Glomerular visceral epithelial cell (primary cell): ENCODE results near the gene FAM171A1.
"Not testable (repeated sequence)": the region's sequence is repeated elsewhere in the genome, so short reads cannot be mapped to it uniquely, and the experiment has no call there.

Experiments
- DNase-seq: peaks from one replicate; pipeline ENCODE4 v3.0.0-alpha.2; 2016; ENCODE audit errors: extremely low spot score

FAM171A1 gene

DNA sequence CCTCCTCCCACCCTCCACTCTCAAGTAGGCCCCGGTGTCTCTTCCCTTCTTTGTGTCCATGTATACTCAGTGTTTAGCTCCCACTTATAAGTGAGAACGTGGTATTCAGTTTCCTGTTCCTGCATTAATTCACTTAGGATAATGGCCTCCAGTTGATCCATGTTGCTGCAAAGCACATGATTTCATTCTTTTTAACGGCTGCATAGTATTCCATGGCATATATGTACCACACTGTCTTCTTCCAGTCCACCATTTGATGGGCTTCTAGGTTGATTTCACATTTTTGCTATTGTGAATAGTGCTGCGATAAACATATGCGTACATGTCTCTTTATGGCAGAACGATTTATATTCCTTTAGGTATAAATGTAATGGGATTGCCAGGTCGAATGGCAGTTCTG is 51.0 kb downstream of the FAM171A1 start:
- DNase-seq, result no peak

DNA sequence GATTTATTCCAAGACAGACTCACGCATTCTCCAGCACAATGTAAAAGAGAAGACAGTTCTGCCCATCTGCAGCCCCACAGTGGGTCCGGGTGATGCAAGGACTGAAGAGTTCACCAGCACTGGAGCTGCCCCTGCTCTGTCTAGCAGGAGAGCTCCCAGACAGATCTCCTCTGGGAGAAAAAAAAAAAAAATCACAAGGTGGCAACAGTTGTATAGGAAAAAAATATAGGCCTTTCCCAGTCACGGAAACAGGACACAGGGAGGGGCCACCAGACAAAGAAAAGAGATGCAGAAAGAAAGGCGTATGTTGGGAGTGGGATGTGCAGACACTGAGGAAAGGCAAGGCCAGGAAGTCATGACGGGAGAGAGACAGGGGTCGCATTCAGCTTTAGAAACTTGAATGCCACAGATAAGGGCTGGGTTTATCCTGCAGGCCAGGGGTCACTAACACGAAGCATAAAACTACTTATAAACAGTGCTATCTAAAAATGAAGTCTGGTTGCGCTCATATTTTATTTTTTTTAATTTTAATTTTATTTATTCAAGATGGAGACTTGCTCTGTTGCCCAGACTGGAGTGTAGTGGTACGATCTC is 54.1 kb downstream of the FAM171A1 start:
- DNase-seq, result no peak

DNA sequence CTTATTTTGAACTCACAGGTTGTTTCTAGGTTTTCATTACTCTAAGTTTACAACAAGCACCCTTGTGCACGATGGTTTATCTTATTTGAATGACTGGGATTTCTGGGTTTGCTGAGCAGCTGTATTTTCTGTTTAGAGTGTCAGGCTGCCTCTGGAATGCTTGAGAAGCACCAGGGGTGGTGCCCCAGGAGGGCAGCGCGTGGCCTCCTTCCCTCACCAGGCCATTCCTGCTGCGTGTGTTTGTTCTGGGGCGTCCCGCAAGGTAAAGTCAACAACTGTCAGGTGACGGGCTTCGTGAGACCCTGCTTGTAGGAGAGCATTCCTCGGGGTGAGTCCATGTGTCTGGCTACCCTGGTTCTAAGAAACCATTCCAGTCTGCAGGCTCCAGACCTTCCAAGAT is 54.9 kb downstream of the FAM171A1 start:
- DNase-seq, result no peak

DNA sequence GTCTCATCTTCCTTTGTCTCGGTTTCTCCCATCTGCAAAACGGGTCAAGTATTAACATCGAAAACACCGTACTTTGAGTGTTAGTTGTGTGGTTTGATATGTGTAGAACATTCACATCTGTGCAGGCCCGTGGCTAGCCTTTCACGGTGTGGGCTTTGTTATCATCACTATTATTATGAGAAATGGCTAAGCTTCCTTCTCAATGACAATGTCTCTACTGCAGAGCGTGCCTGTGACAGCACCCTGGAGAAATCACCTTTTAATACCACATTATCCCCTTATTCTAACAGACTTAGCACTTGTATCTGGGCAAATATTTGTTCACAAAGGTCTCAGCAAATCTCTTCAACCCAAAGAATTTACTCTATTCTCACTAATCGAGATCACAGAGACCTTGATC is 55.8 kb downstream of the FAM171A1 start:
- DNase-seq, result no peak

DNA sequence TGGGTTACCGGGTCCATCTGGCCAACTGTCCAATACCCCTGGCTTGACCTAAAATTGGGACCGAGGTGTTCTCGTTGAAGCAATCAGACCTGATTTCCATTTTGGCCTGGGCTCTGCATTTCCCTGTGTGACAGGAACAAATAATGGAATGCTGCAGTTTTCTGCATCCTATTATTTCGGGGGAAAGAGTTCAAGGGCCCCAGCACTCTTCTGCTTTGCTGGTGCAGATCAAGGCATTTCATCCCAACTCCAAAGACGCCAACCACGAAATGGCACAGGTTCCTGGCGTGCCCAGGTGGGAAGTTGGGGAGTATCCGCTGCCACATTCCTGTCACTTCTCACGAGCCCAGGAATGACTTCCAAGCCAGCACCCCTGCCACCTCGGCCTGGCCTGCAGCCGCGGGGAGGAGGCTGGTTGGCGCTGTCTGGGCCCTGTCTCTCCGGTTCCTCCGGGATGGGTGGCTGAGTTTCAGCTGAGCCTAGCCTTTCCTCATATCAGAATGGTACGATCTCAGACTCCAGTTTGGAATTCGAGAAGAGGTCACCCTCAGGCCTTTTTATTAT is 56.5 kb downstream of the FAM171A1 start:
- no peak for DNase-seq

DNA sequence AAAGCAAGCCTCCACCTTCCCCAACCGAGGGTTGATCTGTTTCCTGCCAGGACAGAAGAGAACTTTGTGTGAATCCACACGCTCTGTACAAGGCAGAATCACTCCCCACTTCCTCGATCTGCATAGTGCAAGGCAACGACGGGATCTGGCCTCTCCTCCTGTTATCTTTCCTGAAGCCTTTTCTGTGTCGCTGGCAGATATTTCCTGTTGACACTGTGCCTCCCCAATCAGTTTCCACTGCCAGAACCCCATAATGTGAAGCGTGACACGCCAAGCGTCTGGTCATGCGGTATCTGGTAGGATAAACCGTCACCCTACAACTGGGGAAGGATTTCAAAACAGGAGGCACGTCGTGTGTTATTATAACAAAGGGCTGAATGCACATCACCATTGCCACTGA is 57.2 kb downstream of the FAM171A1 start:
- no peak for DNase-seq

DNA sequence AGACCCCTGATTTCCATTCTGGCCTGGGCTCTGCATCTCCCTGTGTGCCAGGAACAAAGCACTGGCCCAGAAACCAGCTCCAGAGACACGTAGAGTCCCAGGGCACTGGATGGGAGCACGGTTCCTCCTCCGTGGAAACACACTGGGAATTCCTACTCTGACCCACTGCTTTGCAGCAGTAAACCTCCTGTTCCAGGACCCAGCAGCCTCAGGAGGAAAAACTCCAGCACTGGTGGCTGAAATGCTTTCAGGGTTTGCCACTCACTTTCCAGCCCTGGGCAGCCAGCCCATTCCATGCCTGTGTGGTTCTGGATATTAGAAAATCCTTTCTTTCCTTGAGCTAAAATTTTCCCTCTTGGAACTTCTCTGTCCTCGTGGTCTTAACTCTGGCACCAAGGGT is 58.0 kb downstream of the FAM171A1 start:
- no peak for DNase-seq

DNA sequence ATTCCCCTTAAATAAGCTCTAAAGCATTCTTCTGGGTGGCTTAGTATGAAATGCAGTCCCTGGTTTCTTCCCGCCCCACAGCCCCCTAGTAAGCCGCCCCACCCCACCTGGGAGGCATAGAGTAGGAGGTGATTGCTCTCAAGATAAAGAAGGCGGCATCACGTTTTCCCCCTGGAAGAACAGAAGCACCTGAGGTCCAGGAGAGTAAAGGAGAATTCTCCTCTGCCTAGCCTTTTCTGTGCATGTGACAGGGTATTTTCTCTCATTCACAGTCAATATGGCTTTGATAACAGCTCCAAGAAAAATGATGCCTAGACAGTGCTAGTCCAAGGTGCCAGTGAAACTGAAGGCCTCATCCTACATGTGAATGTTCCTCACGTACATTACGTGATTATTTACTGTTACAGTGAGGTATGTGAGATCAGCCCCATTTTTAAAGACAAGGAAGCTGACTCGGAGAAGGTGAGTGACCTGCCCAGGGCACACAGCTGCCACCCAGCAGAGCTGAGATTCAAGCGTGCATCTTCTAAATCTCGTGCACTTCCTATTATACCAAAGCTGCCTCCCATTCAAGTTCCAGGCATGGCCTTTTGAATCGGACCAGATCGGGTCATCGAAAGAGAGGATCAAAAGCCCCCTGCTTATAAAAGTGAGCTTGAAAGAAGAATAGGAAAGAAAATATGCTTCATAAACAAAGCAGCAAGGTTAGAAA is 59.4 kb downstream of the FAM171A1 start:
- DNase-seq, result no peak

DNA sequence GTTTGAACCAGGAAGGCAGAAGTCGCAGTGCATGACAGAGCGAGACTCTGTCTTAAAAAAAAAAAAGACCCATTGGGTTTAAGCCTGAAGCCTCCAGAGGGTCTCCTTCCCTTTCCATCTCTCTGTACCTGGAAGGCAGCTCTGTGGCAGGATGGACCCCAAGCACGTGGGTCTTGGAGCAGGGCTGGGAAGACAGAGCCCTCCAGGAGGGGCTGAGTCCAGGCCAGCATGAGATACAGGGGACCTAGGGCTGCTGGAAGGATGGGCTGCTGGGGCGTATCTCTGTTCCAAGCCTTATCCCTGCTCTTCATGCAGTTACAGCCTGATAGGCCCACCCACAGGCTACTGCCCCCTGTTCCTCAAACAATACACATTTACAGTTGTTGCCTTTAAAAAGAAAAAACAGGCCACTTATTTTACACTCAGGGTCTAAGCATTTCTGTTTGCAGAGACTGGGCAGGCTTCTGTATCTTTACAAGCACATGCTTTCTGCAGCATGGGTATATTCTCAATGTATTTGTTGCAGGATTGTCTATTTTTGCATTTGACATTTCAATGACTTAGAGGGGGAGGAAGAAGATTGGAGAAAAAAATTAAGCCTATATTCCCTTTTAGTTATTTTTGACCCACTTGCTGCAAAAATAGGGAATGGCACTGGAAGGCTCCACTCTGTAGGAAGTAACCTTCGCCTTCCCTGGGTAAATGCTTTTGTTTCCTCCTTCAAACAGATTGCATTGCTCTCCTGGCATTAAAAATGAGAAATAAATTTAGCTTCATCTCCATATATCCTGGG is 60.1 kb downstream of the FAM171A1 start:
- DNase-seq, result no peak

DNA sequence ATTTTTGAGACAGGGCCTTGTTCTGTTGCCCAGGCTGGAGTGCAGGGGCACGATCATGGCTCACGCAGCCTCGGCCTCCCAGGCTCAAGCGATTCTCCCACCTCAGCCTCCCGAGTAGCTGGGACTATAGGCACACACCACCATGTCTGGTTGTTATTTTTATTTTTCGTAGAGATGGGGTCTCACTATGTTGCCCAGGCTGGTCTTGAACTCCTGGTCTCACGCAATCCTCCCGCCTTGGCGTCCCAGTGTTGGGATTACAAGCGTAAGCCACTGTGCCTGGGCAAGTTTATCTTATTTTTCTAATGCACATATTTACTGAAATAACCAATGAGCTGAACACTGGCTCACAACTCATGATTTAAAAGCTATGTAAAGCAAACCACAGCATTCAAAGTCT is 61.9 kb downstream of the FAM171A1 start:
- DNase-seq, result no peak

DNA sequence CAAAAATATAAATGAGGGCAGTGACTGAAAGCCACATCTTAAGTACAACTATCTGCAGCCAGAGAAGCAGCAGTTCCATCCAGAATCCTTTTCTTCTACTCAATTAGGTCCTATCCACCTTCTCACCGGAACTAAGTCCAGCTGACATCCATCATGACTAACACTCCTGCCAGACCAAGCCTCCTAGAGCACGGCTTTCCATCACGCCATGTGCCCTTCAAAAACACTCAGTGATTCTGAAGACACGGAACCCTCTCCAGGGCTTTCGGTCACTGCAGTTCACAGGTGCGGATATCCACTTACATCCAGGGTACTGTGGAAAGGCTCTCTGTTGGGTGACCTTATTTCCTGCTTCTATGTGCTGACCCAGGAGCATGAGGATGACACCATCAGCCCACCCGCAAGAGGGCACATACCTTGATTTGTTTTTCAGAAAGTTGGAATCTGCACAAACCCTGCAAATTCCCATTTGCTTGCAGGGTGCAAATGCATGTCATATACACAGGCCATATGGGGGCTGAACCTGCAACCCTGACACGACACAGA is 64.3 kb downstream of the FAM171A1 start:
- DNase-seq, result no peak

DNA sequence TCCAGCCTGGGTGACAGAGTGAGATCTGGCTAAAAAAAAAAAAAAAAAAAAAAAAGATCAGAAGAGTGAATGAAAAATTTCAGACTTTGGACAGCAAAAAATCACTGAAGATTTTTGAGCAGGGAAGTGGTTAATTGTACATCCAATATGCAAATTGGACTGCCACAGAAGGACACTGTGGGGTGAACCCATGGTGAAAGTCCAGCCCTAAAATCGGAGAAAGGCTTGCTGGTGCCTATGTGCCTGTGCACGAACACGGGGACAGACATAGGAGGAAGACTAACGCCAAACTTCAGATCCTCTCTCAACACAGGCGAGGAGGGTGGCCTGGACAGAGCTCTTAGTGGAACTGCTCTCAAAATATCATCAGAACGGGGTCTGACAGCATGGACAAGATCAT is 65.5 kb downstream of the FAM171A1 start:
- DNase-seq, result no peak

DNA sequence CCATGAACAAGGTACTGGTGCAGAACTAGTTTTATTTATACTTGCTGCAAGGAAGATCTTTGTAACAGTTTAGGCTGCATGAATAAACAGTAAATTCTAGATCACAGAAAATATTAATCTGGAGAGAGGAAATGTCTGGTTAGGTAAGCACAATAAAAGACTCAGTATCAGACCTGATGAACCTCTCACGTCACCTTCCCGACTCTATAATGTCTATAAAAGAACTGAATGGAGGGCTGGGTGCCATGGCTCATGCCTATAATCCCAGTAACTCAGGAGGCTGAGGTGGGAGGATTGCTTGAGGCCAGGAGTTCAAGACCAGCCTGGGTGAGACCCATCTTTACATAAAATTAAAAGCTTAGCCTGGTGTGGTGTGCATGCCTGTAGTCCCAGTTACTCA is 65.9 kb downstream of the FAM171A1 start:
- no peak for DNase-seq

DNA sequence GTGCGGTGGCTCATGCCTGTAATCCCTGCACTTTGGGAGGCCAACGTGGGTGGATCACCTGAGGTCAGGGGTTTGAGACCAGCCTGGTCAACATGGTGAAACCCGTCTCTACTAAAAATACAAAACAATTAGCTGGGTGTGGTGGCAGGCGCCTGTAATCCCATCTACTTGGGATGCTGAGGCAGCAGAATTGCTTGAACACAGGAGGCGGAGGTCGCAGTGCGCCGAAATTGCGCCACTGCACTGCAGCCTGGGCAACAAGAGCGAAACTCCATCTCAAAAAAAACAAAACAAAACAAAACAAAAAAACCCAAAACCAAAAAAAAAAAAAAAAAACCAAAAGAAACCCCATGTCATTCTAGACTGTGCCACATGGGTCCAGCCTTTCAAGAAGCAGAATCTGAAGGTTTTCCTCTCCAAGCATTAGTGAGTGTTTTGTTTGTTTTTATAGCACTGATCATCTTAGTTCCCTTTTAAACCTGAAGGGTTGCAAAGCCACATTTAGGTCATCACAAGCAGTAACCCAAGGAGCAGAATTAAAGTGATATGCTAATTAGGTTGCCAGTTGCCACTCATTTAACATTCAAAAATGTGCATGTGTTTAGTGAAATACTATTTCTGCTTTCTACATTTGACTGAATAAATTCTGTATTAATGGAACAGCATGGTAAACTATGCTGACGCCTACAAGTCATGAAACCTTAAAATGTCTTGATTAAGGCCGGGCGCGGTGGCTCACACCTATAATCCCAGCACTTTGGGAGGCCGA is 68.7 kb downstream of the FAM171A1 start:
- not testable (repeated sequence) for DNase-seq

DNA sequence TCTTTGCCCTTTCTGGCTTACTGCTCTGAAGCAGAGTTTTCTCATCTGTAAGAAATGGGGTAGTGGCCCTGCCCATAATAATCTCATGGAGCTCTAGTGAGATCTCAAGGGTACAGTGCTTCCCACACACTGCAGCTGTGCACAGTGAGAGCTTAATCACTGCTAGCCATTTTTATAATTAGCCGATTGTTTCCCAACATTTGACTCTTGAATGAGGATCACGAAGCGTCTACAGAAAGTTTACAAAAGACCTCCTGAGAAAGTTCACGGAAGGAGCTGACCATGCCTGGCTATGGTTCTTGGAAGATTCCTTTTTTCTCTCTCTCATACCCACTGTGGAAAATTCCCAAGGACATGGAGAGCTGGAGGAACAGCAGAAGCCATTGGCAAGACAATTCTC is 70.4 kb downstream of the FAM171A1 start:
- no peak for DNase-seq

DNA sequence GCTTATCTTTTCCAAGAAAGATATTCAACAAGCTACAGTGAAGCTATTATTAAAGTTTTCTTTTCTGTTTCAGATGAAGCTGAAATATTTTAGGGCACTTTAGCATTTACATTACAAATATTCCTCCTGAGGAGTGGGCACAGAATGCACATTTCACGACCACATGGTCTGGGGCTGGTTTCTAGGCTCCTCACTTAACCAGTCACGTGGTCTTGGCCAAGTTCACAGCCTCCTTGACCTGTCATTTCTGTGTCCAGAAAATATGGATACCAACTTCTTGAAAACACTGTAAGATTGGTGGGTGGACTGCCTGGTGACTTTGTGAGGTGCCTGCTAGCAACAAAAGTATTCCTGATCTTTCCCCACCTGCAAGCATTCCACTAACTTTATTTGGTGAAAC is 70.9 kb downstream of the FAM171A1 start:
- no peak for DNase-seq

DNA sequence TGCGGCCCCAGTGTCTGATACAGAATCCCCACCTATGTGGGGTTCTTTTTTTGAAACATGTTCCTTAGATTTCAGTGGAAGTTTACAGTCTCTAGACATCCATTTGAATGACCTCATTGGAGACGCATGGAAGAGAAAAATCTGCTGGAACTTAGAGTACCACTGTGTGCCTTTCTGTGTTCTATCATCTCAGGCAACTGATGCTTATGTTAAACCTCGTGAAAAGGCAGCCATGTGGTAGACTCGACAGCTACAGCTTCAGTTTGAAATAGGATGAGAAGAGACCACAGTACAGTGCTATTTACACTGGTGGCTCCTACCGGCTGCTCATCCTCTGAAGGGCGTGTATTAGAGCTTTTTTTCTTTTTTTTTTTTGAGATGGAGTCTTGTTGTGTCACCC is 74.4 kb downstream of the FAM171A1 start:
- no peak for DNase-seq

DNA sequence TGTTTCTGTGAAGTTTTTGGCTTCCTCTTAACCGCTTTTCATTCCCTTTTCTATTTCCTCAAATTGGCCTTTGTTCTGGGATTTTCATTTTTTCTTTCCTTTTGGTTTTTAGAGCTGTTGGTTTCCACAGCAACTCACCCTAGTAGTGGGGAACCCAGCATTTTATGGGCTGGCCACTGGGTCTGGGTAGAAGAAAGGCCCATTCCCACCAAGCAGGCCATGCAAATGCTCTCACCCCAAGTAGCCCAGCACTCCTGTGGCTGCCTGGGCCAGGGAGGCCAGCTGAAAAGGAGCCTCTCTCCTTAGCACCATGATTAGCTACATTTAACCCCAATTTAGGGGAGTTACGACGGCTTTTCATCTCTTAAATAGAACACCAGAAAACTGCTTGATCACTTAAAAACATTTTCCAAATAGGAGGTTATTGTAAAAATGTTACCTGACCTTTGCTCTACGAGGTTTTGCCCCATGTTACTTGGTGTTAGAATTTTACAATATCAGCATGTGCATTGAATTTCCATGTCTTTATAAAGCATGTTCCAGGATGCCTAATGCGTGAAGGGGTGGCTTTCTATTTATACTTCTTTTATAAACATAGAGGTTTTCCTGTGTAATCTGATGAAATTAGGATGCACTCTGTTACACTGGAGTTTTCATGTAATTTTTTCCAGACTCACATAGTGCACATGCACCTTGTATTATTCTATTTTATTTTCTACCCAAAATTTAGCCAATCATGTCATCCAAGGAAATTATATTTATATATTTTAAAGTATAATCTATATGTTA is 75.4 kb downstream of the FAM171A1 start:
- DNase-seq, result no peak

DNA sequence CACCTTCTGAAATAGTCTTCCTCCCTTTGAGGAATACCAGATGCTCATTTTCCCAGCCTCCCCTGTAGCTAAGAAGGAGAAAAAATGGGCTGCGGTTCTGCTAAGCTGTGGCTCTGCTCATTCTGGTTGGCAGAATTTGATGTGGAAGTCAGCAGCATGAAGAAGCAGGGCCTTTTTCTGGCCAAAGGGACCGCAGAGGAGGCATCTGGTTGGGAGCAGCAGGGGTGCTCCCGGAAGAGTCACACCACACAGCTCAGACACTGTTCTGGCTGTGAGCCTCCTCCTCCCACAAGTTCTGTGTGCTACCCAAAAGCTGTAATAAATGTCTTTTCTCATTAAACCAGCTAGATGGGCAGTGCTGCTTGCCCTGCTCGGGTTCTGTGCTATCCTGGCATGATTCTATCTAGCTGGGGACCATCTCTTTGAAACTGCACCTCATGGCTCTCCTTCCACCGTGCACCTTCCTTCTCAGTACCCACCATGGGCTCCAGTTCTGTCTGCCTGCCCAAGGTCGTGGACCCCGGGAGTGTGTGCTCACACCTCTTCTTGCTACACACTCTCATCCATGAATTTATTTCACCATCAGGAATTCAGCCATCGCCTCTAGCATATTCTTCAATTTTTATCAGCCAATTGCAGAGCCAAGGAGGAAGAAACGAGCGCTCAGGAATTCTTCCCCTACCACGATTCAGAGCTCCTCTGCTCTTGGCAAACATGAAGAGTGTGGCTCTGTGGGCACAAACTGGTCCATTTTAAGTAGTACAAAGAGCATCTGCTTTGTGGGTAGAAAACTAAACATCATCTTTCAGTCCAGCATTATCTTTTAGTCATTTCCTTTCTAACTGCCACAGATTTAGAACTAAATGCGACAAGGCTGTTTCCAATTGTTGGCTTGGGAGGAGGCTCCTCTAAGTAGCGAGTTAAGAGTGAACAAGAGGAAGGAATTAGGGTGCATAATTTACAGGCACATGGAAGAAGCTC is 76.9 kb downstream of the FAM171A1 start:
- DNase-seq, result no peak

DNA sequence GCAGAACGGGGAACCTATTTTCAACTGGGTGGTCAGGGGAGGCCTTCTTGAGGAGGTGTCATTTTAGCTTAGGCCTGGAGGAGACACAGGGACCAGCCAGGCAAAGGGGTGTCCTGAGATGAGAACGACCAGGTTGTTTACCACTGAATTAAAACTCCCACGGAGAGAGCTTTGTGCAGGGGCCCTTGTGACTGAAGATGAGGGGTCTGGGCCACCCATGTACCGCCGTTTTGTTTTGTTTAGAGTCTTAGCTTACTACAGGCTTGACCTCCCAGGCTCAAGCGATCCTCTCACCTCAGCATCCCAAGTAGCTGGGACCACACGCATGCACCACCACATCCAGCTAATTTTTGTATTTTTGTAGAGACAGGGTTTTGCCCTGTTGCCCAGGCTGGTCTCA is 80.4 kb downstream of the FAM171A1 start:
- DNase-seq, result no peak
